MG63 (cell line): ENCODE data around the gene TXNL4A. TPM values are rescaled to one million over a fixed set of nuclear protein-coding genes. Genes with fewer than 3 reads are reported as not detected.

Experiments used
- DNase-seq: peaks from one replicate; pipeline ENCODE4 v3.0.0-alpha.2; 2020
- H3K27me3 ChIP-seq: fragments of 250-450 bp; sonication (Bioruptor Pico); 2 replicates; pipeline ENCODE4 v1.5.1; 2020; ENCODE audit warnings: mild to moderate bottlenecking, moderate library complexity
- H3K36me3 ChIP-seq: fragments of 250-450 bp; sonication (Bioruptor Pico); 2 replicates; pipeline ENCODE4 v1.5.1; 2020; ENCODE audit warnings: mild to moderate bottlenecking, moderate library complexity
- H3K4me3 ChIP-seq: fragments of 250-450 bp; sonication (Bioruptor Pico); 2 replicates; pipeline ENCODE4 v1.5.1; 2020; ENCODE audit warnings: mild to moderate bottlenecking, moderate library complexity
- H3K9me3 ChIP-seq: fragments of 250-450 bp; sonication (Bioruptor Pico); 2 replicates; pipeline ENCODE4 v1.5.1; 2020; ENCODE audit warnings: mild to moderate bottlenecking, moderate library complexity
- total RNA-seq: library from RNA; depleted of rRNA; stranded (reverse); fragments of >200 nt; shearing (Covaris generic); gene quantifications from 2 replicates; pipeline ENCODE4 v1.2.3, GENCODE V29; 2014; ENCODE audit warnings: low replicate concordance

Gene TXNL4A
- total RNA-seq, 1 experiment from 2014 or later: 176 TPM

DNA sequence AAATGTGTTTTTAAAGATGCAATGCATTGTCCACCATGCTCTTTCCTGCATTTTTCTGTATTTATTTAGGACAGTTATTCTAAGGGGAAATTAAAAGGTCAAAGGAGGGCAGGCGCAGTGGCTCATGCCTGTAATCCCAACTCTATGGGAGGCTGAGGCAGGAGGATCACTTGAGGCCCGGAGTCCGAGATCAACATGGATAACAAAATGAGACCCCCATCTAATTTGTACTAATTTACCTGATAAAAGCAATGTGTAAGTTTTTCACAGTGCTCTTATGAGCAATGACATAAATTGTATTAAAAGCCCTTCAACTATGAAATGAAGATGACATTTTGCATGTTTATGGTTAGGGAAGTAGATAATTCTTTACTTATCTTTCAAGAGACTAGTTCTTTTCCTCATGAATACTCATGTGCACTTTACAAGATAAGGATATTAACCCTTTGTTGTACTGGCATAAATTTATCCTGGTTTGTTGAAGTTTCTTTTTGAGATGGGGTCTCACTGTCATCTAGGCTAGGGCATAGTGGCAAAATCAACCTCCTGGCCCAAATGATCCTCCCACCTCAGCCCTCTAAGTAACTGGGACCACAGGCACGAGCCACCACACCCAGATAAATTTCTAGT, 14.2 kb downstream of the TXNL4A start:
- Histone ChIP-seq H3K4me3 (no peak overlapping the region), H3K36me3 (peaks cover 68% of the 10 kb centered on the region), H3K9me3 (no peaks in the 10 kb centered on the region), H3K27me3 (no peaks in the 10 kb centered on the region)
- DNase-seq: no peak

DNA sequence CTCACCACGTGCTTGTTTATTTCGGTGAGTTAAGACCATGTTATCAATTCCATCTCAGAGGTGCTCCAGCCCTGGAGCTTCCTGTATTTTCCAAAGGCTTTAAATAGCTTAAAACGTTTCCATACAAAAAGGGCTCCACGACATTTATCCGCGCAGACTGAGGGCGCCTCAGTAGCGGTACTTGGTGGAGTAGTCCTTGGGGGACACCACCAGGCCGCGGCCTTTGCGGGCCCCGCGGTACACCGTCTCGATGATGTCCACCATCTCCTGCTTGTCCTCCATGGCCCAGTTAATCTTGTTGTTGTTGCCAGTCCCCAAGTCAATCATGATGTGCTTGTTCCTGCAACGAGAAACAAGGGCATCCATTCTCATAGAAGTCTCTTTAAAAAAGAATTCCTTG, 14.8 kb downstream of the TXNL4A start:
- DNase-seq: no peak
- Histone ChIP-seq H3K36me3 (peaks cover 65% of the 10 kb centered on the region), H3K27me3 (no peaks in the 10 kb centered on the region), H3K9me3 (no peaks in the 10 kb centered on the region), H3K4me3 (no peak overlapping the region)

DNA sequence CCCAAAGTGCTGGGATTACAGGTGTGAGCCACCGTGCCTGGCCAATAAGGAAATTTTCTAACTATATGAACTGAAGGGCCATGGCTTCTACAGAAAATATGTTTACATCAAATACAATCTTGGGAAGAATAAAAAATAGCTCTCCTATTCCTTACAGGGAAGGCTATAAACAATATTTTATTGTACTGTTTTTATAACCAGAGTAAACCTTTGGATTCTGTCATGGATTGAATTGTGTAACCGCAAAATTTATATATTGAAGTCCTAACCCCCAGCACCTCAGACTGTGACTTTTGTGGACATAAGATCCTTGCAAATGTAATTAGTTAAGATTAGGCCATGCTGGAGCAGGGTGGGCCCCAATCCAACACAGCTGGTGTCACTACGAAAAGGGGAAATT, 15.6 kb downstream of the TXNL4A start:
- peaks cover 65% of the 10 kb centered on the region for H3K36me3 ChIP-seq
- H3K9me3 ChIP-seq: no peaks in the 10 kb centered on the region
- no peak for DNase-seq
- no peaks in the 10 kb centered on the region for H3K27me3 ChIP-seq
- no peak overlapping the region for H3K4me3 ChIP-seq

GRCh38 chr18:79971986-79972385, 16.4 kb downstream of the TXNL4A start:
- peaks cover 61% of the 10 kb centered on the region for H3K36me3 ChIP-seq

DNA sequence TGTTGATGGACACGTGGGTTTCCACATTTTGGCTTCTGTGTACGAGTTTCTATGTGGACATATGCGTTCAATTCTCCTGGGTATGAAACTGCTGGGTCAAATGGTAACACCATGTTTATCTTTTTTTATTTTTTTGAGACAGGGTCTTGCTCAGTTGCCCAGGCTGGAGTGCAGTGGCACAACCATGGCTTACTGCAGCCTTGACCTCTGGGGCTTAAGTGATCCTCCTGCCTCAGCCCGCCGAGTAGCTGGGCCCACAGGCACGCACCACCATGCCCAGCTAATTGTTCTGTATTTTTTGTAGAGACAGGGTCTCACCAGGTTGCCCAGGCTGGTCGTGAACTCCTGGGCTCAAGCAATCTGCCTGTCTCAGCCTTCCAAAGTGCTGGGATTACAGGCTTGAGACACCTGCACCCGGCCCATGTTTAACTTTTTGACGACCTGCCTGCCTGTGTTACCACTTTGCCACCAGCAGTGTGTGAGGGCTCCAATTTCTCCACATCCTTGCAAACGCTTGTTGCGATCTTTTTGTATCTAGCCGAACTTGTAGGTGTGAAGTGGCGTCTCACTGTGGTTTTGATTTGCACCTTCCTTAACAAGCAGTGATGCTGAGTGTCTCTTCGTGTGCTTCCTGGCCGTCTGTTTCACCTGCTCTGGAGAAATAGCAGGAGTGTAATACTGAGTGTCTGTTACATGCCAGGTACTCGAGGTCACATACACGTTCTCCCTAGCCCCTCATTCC, 17.0 kb downstream of the TXNL4A start:
- DNase-seq: no peak
- Histone ChIP-seq H3K9me3 (no peaks in the 10 kb centered on the region), H3K27me3 (no peaks in the 10 kb centered on the region), H3K4me3 (no peak overlapping the region), H3K36me3 (peaks cover 58% of the 10 kb centered on the region)

More at GRCh38 chr18:79971986-79972385, 16.4 kb downstream of the TXNL4A start:
- Histone ChIP-seq H3K27me3 (no peaks in the 10 kb centered on the region), H3K9me3 (no peaks in the 10 kb centered on the region), H3K4me3 (no peak overlapping the region)
- DNase-seq: no peak

- H3K36me3 ChIP-seq: peaks cover 51% of the 10 kb centered on the region
- no peak overlapping the region for H3K4me3 ChIP-seq
- DNase-seq: no peak
- H3K27me3 ChIP-seq: no peaks in the 10 kb centered on the region
- H3K9me3 ChIP-seq: no peaks in the 10 kb centered on the region
These were observed 17.8 kb downstream of the TXNL4A start for GRCh38 chr18:79970419-79971133.

DNA sequence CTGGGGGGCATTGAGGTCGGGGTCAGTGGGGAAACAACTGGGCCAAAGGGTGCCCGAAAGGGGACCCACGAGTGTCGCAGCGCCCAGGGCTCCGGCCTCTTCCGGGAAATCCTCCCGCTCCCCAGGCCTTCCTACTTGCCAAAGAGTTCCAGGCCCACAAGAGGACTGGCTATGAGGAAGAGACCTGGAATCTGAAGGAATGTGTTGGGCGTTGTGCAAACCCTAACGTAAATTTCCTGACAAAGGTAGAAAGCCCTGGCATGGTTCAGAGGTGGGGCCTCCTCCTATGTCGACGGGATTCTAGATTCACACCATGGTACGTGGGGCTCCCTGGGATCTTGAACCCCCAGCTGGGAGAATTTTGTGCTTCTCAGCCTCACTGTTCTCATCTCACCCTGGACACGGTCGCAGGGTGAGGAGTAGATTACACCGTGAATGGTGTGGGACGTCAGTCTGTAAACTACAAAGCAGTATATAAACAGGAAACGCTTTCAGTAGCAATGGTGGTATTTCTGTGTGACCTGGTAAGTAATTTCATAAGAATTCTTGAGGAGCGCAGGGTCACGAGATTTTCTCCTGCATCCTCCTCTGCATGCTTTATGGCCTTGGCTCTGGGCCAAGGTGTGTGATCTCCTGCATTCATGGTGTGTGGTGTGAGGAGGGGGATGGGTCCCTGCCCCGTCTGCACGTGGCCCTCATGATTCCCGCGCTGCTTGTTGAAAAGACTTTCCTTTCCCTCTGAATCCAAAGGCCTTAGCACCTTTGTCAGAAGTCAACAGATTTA, 23.1 kb downstream of the TXNL4A start:
- H3K36me3 ChIP-seq: peaks cover 3% of the 10 kb centered on the region
- H3K27me3 ChIP-seq: no peaks in the 10 kb centered on the region
- no peaks in the 10 kb centered on the region for H3K9me3 ChIP-seq
- DNase-seq: no peak
- H3K4me3 ChIP-seq: no peak overlapping the region

- DNase-seq: no peak
- H3K4me3 ChIP-seq: no peak within 1 kb of the TSS
- H3K27me3 ChIP-seq: no peaks in the 10 kb centered on the region
- no peaks in the 10 kb centered on the region for H3K36me3 ChIP-seq
- no peaks in the 10 kb centered on the region for H3K9me3 ChIP-seq
These were observed 23.8 kb downstream of the TXNL4A start, which contains the start of gene HSBP1L1 for GRCh38 chr18:79964330-79965118. HSBP1L1 (plus strand) TSS chr18:79964643; CDS start chr18:79964736, 93 bp downstream.

DNA sequence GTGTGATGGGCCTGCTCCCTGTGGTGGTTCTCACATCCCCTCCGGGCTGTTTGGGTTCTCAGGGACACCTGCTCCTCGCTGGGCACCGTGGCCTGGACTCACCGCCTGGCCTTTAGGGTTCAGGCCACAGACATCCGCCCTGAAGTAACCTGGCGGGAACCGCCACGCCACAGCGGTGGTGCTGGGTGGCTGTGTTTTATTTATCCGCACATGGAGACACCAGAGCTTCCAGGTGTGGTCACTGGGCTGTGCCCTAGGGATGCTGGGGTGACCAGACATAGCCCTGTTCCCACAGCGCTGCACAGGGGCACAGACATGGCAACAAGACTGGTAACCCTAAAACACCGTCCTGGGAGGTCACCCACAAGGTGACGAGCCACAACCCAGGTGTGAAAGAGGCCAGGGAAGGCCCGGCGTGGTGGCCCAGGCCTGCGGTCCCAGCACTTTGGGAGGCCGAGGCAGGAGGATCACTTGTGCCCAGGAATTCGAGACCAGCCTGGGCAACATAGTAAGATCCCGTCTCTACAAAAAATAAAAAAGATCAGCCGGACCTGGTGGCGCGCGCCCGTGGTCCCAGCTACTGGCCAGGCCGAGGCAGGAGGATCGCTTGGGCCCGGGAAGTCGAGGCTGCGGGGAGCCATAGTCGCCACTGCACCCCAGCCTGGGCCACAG, 24.6 kb downstream of the TXNL4A start:
- H3K9me3 ChIP-seq: no peaks in the 10 kb centered on the region
- H3K36me3 ChIP-seq: no peaks in the 10 kb centered on the region
- no peaks in the 10 kb centered on the region for H3K27me3 ChIP-seq
- no peak for DNase-seq
- H3K4me3 ChIP-seq: no peak overlapping the region

- no peaks in the 10 kb centered on the region for H3K36me3 ChIP-seq
- H3K27me3 ChIP-seq: no peaks in the 10 kb centered on the region
- H3K9me3 ChIP-seq: no peaks in the 10 kb centered on the region
- no peak overlapping the region for H3K4me3 ChIP-seq
- DNase-seq: no peak
These were observed 25.3 kb downstream of the TXNL4A start for GRCh38 chr18:79962835-79963657.

- H3K4me3 ChIP-seq: no peak overlapping the region
- DNase-seq: peak; percentile 61
These were observed 26.1 kb downstream of the TXNL4A start for GRCh38 chr18:79962311-79962710.

DNA sequence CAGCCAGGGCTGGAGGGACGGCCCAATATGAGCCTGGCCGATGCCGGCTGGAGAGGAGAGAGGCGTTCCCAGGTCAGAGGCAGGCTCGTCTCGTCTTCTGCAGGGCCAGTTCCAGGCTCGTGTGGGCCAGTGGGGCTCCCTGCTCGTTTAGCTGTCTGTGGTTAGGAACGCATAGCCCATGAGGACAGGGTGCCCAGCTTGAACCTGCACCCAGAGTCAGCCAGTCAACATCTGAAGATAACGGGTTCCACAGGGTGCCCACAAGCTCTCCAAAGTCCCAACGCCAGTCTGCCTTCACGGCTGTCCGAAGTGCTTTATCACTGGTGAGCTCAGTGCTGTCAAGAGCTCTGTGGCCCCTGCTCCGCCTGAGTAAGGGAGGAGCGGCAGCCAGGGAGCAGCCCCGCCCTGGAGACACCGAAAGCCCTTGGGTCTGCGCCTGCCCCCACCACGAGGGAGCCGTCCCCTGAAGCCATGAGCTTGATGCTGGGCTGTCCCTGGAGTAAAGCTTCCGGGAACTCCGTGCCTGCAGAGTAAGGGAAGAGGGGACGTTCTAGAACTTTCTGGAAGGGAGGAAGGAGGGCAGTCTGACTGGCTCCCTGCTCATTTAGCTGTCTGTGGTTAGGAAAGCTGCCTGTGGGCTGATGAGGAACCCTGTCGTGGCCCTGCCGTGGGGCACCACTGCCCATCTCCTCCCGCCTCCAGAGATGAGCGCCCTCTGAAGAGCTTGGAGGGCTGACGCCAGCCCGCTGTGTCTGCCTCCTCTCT, 26.7 kb downstream of the TXNL4A start:
- Histone ChIP-seq H3K36me3 (no peaks in the 10 kb centered on the region), H3K9me3 (no peaks in the 10 kb centered on the region), H3K27me3 (no peaks in the 10 kb centered on the region), H3K4me3 (no peak overlapping the region)
- DNase-seq: no peak

More at GRCh38 chr18:79962311-79962710, 26.1 kb downstream of the TXNL4A start:
- Histone ChIP-seq H3K36me3 (no peaks in the 10 kb centered on the region), H3K9me3 (no peaks in the 10 kb centered on the region), H3K27me3 (no peaks in the 10 kb centered on the region)

- no peaks in the 10 kb centered on the region for H3K27me3 ChIP-seq
- H3K9me3 ChIP-seq: no peaks in the 10 kb centered on the region
- H3K36me3 ChIP-seq: no peaks in the 10 kb centered on the region
- no peak overlapping the region for H3K4me3 ChIP-seq
- no peak for DNase-seq
These were observed 27.3 kb downstream of the TXNL4A start for GRCh38 chr18:79960921-79961526.
